Measurements from ENCODE around the gene ANKRD34A.

ANKRD34A gene

DNA sequence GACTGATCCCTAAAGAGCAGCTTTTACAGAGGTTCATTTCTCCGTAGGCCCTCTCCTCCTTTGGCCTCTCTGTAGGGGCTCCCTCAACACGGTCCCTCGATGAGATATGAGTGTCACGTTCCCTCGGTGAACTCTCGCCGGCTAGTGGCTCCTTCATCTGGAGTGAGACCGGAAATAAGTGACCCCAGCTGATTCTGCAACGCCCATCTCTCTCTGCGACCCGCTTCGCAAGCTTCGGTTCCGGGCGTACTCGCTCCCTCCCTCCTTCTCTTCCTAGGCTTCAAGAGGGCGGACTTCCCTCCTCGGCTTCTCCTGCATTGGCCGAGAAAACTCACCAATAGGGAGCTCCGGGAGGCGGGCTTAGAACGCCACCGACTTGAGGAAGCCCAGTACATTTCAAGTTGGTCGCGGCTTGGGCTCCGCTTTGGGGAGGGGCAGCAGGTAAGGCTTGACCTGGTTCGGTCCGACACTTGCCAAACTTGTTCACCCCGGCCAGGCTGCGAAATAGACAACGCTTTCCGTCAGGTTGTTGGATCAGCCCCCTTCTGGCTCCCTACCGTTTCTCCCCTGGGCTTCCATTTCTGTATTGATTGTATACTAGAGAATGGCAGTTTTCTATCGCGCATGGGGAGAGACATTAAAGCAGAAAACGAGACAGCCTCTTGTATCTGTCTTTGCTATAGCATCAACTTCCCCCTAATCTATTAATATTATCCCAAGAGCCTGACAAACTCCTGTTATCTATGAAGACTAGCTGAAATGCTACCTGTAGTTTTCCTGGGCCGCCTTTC lies at the start of gene ANKRD34A, which contains the start of gene POLR3GL:
Gene ANKRD34A, minus strand, starts transcription at position 248 of the 791 bp plus-strand sequence. CDS start 2,816 bp downstream, outside the sequence.
Gene POLR3GL, plus strand, starts transcription at position 363 of the 791 bp plus-strand sequence. CDS start 10,176 bp downstream, outside the sequence.
- DNase-seq, result peak; percentile 90 to 93

GRCh38 chr1:146013559-146013922 lies 49.2 kb upstream of the ANKRD34A start:
- DNase-seq, result no peak

GRCh38 chr1:146012703-146013558 lies 48.6 kb upstream of the ANKRD34A start:
- DNase-seq, result peak in 1 of 2 experiments; percentile 67

DNA sequence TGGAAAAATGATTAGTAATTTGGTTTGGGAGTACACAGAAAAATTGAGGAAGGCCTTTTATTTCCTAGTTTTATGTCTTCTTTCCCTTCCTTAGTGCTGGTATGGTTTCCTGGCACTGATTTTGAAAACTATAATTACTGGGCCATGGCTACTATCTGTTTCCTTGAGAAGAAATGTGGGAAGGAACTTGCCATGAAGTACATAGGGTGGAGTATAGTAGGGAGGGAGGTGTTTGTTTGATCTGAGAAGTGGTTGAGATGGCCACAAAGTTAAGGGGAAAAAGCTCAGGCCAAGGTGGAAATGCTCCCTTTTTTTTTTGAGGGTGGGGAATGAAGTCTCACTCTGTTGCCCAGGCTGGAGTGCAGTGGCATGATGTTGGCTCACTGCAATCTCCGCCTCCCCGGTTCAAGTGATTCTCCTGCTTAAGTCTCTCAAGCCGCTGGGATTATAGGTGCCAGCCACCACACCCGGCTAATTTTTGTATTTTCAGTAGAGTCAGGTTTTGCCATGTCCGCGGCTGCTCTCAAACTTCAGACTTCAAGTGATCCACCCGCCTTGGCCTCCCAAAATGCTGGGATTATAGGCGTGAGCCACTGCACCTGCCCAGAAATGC lies 45.9 kb upstream of the ANKRD34A start:
- DNase-seq, result no peak

- no peak for DNase-seq
Observed at GRCh38 chr1:146007489-146008133, 43.2 kb upstream of the ANKRD34A start.

DNA sequence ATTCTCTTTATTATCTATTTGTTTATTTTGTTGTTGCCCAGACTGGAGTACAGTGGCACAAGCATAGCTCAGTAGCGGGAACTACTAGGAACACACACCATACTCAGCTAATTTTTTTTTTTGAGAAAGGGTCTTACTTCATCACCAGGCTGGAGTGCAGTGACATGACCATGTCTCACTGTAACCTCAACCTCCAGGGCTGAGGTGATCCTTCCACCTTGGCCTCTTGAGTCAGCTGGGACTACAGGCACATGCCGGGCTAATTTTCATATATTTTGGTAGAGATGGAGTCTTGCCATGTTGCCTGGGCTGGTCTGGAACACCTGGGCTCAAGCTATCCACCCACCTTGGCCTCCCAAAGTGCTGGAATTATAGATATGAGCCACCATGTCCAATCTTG lies 37.3 kb upstream of the ANKRD34A start:
- no peak for DNase-seq

- no peak for DNase-seq
Observed at GRCh38 chr1:145999321-146000024, 35.1 kb upstream of the ANKRD34A start.

DNA sequence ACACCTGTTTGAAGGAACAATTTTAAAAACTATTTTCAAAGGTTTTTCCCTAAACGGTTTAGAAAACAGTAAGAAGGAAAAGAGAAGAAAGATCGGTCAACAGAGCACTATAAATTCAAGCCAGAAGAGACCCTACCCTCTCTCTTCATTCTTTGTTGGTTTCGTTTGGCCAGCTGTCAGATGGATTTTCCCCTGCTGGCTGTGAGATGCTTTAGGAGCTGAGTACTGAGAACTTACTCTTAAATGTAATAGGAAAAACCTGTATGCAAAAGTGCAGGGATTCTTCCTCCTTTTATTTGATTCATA lies 33.3 kb upstream of the ANKRD34A start:
- no peak for DNase-seq

DNA sequence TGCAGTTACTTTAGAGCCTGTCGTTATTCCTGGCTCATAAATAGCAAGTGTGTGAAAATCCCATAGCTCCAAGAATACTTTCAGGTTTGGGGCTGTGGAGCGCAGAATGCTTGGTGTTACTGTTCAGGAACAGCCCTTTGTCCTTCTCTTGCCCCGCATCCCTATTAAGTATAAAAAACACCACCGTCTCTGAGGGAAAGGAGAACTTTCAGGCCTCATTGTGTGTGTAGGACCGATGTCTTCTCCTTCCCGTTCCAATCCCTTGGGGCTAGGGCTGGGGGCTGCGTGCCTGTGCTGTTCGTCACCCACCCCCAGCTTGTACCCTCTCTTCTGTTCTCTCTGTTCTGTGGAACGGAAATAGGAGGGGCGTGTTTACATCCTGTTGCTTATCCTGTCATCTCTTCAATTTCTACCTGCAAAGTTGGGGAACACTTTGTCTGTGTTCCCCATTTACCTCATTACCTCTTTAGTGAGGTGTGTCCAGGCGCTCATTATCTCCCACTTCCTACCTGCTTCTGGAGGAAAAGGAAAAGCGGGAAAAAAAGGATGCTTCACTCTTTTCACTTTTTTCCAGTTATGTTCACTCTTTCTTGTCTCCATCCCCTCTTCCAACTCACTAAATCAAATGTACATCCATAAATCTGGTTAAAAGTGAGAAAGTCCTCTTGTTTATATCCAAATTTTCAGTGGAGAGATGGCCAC lies 32.8 kb upstream of the ANKRD34A start:
- DNase-seq, result no peak

DNA sequence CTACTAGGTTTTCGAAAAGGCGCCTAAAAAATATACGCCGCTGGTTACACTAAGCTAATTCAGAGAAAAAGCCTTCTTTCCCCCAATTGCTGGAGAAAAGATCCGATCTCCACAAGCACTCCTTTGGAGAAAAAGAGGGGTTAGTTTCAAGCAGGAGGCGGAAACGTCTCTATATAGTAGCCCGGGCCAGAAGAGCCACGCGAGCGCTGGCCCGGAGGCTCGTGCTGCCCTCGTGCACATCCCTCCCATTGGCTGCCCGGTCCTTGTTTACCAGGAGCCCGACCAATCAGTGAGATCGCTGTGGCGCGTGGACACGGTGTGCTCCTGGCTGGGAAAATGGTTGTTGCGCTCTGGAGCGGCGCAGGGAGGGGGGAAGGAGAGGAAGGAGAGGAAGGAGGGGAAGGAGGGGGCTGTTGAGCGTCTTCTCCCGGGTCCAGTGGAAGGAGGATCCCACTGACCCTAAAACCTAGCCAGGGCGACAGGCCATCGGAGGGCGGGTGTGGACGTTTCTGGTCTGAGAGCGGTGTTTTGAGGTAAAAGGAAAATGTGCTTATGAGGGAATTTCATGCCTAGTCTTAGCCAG lies 32.1 kb upstream of the ANKRD34A start, which contains the start of gene TXNIP:
Gene TXNIP, minus strand, starts transcription at position 147 of the 583 bp plus-strand sequence. CDS start 313 bp downstream, outside the sequence.
- peak; percentile 63 to 78 for DNase-seq

- no peak for DNase-seq
Observed at GRCh38 chr1:145995964-145996432, 31.6 kb upstream of the ANKRD34A start.

DNA sequence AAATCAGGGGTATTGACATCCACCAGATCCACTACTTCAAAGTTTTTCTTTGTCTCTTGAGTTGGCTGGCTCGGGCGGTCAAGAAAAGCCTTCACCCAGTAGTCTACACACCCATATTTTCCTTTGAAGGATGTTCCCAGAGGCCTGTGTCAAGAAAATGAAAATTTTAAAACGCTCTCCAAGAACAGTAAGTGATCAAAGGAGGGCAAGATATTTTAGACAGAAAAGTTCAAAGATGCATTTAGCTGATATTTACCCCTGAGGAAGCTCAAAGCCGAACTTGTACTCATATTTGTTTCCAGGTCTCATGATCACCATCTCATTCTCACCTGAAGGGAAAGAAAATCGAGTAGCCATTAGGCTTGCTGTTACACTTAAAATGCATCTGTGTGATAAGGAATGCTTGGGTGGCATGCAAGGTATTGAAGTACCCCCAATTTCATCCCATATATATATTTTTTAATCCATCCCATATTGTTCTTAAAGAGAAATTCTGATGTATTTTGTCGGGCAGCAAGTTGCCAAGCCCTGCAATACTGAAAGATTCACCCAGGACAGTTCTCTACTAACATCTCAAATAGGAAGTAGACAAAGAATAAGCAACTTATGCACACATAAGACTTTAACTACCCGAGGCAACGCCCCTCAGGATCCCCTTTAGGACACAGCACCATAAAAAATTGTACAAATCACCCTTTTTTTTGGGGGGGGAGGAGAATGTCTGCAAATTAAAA lies 30.9 kb upstream of the ANKRD34A start:
- no peak for DNase-seq

GRCh38 chr1:145994391-145995120 lies 30.2 kb upstream of the ANKRD34A start:
- DNase-seq, result no peak

DNA sequence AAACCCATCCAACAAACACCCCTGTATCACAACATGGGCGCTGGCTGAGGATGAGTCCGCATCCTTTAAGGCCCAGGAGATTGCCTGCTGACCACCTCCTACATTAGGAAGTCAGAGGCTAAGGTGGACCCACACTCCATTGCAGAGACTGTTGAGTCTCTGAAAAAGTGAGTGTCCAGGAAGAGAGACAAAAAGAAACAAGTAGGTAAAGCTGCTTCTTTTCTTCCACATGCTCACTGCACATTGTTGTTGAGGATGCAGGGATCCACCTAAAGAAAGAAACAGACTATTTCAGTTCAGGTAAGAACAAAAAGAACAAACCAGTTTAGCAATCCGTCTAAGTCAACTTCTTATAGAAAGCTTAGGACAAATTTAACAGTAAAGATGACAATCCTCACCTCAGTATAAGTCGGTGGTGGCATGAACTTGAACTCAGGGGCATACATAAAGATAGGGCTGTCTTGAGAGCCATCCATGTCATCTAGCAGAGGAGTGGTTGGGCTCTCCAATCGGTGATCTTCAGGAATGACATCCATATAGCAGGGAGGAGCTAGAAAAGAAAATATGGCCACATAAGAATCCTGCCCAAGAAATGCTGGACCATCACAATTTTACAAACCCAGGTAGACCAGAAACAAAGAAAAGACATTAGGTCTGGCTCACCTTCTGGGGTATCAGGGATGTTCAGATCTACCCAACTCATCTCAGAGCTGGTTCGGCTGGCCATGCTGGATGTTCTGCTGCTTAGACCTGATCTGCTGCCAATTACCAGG lies 29.4 kb upstream of the ANKRD34A start:
- no peak for DNase-seq

DNA sequence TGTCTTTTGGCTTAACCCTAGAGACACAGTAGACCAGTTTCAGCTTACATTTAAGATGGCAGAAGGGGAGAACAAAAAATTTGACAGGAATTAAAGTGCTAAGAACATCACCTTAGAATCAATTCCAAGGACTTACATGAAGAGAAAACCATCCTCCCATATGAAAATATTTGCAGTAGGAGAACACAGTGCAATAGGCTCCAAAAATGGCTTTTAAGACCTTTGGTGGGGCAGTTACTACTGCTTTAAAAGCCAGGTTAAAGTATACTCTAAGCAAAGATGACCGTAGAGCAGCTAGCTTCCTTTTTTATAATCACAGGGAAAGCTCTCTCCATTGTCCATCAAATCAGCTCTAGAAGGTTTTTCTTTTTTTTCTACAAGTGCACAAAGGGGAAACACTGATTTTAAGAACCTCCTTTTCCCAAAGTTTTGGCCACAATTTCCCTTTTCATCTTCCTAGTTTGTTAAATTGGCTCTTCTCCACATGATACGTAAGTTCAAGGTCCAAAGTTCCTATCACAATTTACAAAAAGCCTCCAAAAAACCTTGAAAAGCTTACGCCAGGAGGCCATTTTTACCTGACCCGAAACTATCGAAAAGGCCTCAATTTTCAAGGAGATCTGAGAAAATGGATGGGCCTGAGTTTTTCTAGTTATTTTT lies 28.7 kb upstream of the ANKRD34A start:
- DNase-seq, result no peak

DNA sequence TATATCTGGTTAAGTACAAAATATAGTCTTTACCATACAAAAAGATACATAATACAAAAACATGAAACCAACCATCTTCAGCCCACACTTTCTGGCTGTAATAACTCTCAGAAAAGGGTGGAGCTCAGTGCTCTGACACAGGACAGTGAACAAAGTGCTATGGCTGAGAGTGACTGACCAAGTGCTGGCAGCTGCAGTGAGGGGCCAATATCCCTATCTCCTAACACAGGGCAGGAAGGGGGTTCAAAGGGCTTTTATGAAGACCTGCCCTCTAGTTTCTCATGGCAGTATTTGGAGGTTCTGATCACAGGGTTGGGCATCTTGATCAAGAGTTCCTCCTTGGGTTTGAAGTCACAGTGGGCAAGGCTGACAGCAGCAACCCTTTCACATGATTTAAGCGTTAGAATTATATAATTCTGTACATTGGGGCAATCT lies 28.1 kb upstream of the ANKRD34A start:
- no peak for DNase-seq

- no peak for DNase-seq
Observed at GRCh38 chr1:145991735-145992412, 27.5 kb upstream of the ANKRD34A start.
